ENCODE measurements around the gene ADAM22.

Gene ADAM22

GRCh38 chr7:88165697-88166096, 231.6 kb downstream of the ADAM22 start:
- DNase-seq (ENCODE audit: low read depth in 2 of 2): no peak

- DNase-seq (ENCODE audit: low read depth in 2 of 2): no peak
Observed at GRCh38 chr7:88167223-88167622, 233.2 kb downstream of the ADAM22 start.

- DNase-seq (ENCODE audit: low read depth in 2 of 2): no peak
Observed at GRCh38 chr7:88167721-88168120, 233.7 kb downstream of the ADAM22 start.

- DNase-seq (ENCODE audit: low read depth in 2 of 2): no peak
Observed at GRCh38 chr7:88169717-88170320, 235.8 kb downstream of the ADAM22 start.

GRCh38 chr7:88172842-88173241, 238.8 kb downstream of the ADAM22 start:
- DNase-seq (ENCODE audit: low read depth in 2 of 2): no peak

GRCh38 chr7:88176190-88176589, 242.1 kb downstream of the ADAM22 start:
- DNase-seq (ENCODE audit: low read depth in 2 of 2): no peak

- DNase-seq (ENCODE audit: low read depth in 2 of 2): no peak
Observed at GRCh38 chr7:88183051-88183450, 249.0 kb downstream of the ADAM22 start.

GRCh38 chr7:88184848-88185304, 250.8 kb downstream of the ADAM22 start:
- no peak for DNase-seq (ENCODE audit: low read depth in 2 of 2)

GRCh38 chr7:88185650-88186049, 251.6 kb downstream of the ADAM22 start:
- no peak for DNase-seq (ENCODE audit: low read depth in 2 of 2)

- DNase-seq (ENCODE audit: low read depth in 2 of 2): no peak
Observed at GRCh38 chr7:88191911-88192310, 257.9 kb downstream of the ADAM22 start.

GRCh38 chr7:88200261-88200660, 266.2 kb downstream of the ADAM22 start:
- no peak for DNase-seq (ENCODE audit: low read depth in 2 of 2)

GRCh38 chr7:88200789-88201188, 266.7 kb downstream of the ADAM22 start:
- no peak for DNase-seq (ENCODE audit: low read depth in 2 of 2)

GRCh38 chr7:88201305-88201704, 267.3 kb downstream of the ADAM22 start:
- DNase-seq (ENCODE audit: low read depth in 2 of 2): no peak

- no peak for DNase-seq (ENCODE audit: low read depth in 2 of 2)
Observed at GRCh38 chr7:88202278-88202677, 268.2 kb downstream of the ADAM22 start.

GRCh38 chr7:88202799-88203198, 268.7 kb downstream of the ADAM22 start:
- no peak for DNase-seq (ENCODE audit: low read depth in 2 of 2)

- no peak for DNase-seq (ENCODE audit: low read depth in 2 of 2)
Observed at GRCh38 chr7:88203401-88203800, 269.4 kb downstream of the ADAM22 start.

GRCh38 chr7:88204525-88205110, 270.6 kb downstream of the ADAM22 start:
- no peak for DNase-seq (ENCODE audit: low read depth in 2 of 2)

- DNase-seq (ENCODE audit: low read depth in 2 of 2): no peak
Observed at GRCh38 chr7:88205179-88205578, 271.1 kb downstream of the ADAM22 start.

- DNase-seq (ENCODE audit: low read depth in 2 of 2): no peak
Observed at GRCh38 chr7:88206254-88206653, 272.2 kb downstream of the ADAM22 start.

- no peak for DNase-seq (ENCODE audit: low read depth in 2 of 2)
Observed at GRCh38 chr7:88208521-88208920, 274.5 kb downstream of the ADAM22 start.

GRCh38 chr7:88212918-88213317, 278.9 kb downstream of the ADAM22 start:
- no peak for DNase-seq (ENCODE audit: low read depth in 2 of 2)

- DNase-seq (ENCODE audit: low read depth in 2 of 2): no peak
Observed at GRCh38 chr7:88214456-88214855, 280.4 kb downstream of the ADAM22 start.

GRCh38 chr7:88215295-88215694, 281.2 kb downstream of the ADAM22 start:
- no peak for DNase-seq (ENCODE audit: low read depth in 2 of 2)

- no peak for DNase-seq (ENCODE audit: low read depth in 2 of 2)
Observed at GRCh38 chr7:88216276-88216675, 282.2 kb downstream of the ADAM22 start.
